T-helper 1 cell treated with Interleukin-12 subunit alpha and Interleukin-12 subunit beta and Interleukin-4 antibody, amounts not matched to agents 30 ng/mL and 1 ng/mL, for 36 hours (primary cell): ENCODE results near the gene HBG1. TPM values are rescaled to one million over a fixed set of nuclear protein-coding genes. Genes with fewer than 3 reads are reported as not detected.
"Not testable (repeated sequence)": the region's sequence is repeated elsewhere in the genome, so short reads cannot be mapped to it uniquely, and the experiment has no call there.

Experiments
- intact Hi-C: fragments of 100-400 bp; cut with micrococcal nuclease; formaldehyde crosslinking; loops from one replicate; pipeline ENCODE4 v1.15.1; 2024
- total RNA-seq: library from RNA; stranded (reverse); gene quantifications from 2 replicates; pipeline ENCODE4 v1.2.3, GENCODE V29; 2022

HBG1 gene
- not detected in 2 replicates for total RNA-seq

GRCh38 chr11:5249807-5250396 is at the start of gene HBG1:
Gene HBG1 (minus strand): TSS chr11:5249857. CDS start chr11:5249804, 53 bp downstream.
- intact Hi-C loops: not testable (repeated sequence)

GRCh38 chr11:5298451-5298850 is 48.8 kb upstream of the HBG1 start:
- intact Hi-C loops: no loop called here

- intact Hi-C loops: no loop called here
These were observed 48.2 kb upstream of the HBG1 start for GRCh38 chr11:5297721-5298323.

- intact Hi-C loops: loop anchor here (5.0 kb wide), 1 partner anchor 87 kb away; no protein-coding TSS in a partner anchor
These were observed 44.8 kb upstream of the HBG1 start for GRCh38 chr11:5294342-5294995.

- intact Hi-C loops: loop anchor here (5.0 kb wide), 1 partner anchor 86 kb away; no protein-coding TSS in a partner anchor
These were observed 43.4 kb upstream of the HBG1 start for GRCh38 chr11:5293028-5293427.

GRCh38 chr11:5291207-5291838 is 41.7 kb upstream of the HBG1 start:
- intact Hi-C loops: loop anchor here (1.0 to 5.0 kb wide), 2 partner anchors 84 to 167 kb away; no protein-coding TSS in a partner anchor

- intact Hi-C loops: loop anchor here (5.0 kb wide), 1 partner anchor 83 kb away; no protein-coding TSS in a partner anchor
These were observed 40.4 kb upstream of the HBG1 start for GRCh38 chr11:5290106-5290505.

- intact Hi-C loops: loop anchor here (5.0 kb wide), 1 partner anchor 82 kb away; no protein-coding TSS in a partner anchor
These were observed 40.0 kb upstream of the HBG1 start for GRCh38 chr11:5289696-5290095.

- intact Hi-C loops: no loop called here
These were observed 39.4 kb upstream of the HBG1 start for GRCh38 chr11:5288906-5289550.

GRCh38 chr11:5288108-5288905 is 38.6 kb upstream of the HBG1 start:
- intact Hi-C loops: no loop called here

- intact Hi-C loops: no loop called here
These were observed 37.2 kb upstream of the HBG1 start for GRCh38 chr11:5286901-5287300.

GRCh38 chr11:5286351-5286750 is 36.7 kb upstream of the HBG1 start:
- intact Hi-C loops: no loop called here

GRCh38 chr11:5285703-5286340 is 36.2 kb upstream of the HBG1 start:
- intact Hi-C loops: no loop called here

GRCh38 chr11:5284637-5285036 is 35.0 kb upstream of the HBG1 start:
- intact Hi-C loops: no loop called here

GRCh38 chr11:5283882-5284281 is 34.2 kb upstream of the HBG1 start:
- intact Hi-C loops: no loop called here

- intact Hi-C loops: no loop called here
These were observed 33.4 kb upstream of the HBG1 start for GRCh38 chr11:5283086-5283485.

GRCh38 chr11:5282628-5283027 is 33.0 kb upstream of the HBG1 start:
- intact Hi-C loops: no loop called here

GRCh38 chr11:5281596-5281995 is 31.9 kb upstream of the HBG1 start:
- intact Hi-C loops: no loop called here

- intact Hi-C loops: no loop called here
These were observed 31.0 kb upstream of the HBG1 start for GRCh38 chr11:5280582-5281102.
